Fibroblast of peridontal ligament (primary cell): Measurements from ENCODE around the gene PARVB.

ENCODE experiments used
- DNase-seq: peaks from one replicate; pipeline ENCODE4 v3.0.0-alpha.2; 2010; ENCODE audit errors: extremely low read depth

PARVB gene

DNA sequence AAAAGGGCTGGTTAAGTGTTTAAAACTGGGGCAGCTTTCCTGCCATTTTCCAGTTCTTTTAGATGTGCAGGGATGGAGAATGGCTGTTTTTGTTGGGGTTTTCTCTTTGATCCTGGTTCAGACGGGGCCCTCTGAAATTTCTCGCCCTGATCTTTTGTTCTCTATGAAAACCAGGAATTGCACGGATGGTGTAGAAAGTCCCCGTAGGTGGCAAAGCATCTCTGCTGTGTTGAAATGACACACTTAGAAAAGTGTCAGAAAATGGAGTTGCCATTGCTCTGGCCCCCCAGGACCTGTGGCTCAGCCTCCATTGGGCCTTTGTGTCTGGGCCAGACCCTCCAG lies 63.0 kb downstream of the PARVB start:
- DNase-seq, result no peak

GRCh38 chr22:44088976-44089570 lies 65.0 kb downstream of the PARVB start:
- peak; percentile 66 for DNase-seq

- no peak for DNase-seq
Observed at GRCh38 chr22:44089717-44090570, 65.8 kb downstream of the PARVB start.

GRCh38 chr22:44090571-44090905 lies 66.4 kb downstream of the PARVB start:
- DNase-seq, result no peak

DNA sequence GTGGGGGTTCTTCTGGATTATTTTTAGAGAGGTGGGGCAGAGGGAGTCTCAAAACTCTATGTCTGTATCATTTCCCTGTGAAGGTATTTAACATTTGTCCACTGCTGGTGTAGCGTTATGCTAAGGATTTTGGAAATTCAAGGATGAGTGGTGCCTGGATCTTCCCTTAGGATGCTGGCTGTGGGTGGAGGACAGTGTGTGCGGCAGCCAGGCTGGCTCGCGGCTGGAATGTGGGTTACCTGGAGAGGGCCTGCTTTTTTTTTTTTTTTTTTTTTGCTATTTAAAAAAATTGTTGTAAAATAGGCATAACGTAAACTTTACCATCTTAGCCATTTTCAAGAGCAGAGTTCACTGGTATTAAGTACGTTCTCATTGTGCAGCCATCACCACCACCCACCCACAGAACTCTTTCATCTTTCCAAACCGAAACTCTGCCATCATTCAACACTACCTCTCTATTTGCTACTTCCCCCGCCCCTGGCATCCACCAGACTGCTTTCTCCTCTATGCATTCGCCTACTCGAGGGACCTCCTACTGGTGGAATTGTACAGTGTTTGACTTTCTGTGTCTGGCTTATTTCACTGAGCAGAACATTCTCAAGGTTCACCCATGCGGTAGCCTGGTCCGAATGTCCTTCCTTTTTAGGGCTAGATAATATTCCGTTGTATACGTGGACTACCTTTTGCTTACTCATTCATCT lies 67.1 kb downstream of the PARVB start:
- DNase-seq, result no peak

DNA sequence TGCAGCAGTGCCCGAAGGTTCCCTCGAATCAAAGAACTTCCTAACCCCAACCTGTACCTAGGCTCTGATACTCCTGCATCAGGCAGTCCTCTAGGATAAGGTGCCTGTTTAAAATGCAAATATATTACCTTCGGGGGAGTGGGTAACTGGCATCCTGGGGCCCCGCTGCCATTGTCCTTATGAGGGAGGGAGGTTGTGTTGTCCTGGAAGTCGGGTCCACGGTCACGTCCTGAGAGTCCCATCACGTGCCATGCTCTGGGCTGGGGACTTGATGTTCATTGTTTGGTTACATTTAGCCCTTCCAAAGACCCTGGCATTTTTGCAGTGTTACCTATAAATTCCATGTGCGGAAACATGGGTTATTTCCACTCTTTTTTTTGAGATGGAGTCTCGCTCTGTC lies 67.6 kb downstream of the PARVB start:
- no peak for DNase-seq

DNA sequence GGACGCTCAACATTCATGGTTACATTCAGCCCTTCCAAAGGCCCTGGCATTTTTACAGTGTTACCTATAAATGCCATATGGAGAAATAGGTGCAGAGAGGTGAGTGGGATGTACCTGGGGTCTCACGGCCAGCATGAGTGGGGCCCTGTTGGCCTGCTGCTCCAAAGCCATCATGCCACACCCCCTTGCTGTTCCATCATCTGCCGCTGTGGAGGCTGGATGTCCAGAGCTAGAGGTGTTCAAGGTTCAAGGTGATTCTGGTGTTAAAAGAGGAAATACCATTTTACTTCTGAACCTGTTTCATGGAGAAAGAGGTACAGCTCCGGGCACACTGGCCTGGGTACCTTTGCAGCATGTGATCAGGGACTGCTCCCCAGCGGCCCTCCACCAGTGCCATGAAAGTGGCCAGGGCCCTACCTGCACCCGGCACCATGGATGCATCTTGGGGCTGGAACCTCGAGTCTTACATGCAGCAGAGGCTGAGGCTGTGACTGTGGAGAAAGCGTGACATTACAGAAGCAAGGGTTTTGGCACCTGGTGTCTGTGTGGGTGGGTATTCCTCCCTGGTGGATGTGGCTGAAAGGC lies 68.6 kb downstream of the PARVB start:
- no peak for DNase-seq

DNA sequence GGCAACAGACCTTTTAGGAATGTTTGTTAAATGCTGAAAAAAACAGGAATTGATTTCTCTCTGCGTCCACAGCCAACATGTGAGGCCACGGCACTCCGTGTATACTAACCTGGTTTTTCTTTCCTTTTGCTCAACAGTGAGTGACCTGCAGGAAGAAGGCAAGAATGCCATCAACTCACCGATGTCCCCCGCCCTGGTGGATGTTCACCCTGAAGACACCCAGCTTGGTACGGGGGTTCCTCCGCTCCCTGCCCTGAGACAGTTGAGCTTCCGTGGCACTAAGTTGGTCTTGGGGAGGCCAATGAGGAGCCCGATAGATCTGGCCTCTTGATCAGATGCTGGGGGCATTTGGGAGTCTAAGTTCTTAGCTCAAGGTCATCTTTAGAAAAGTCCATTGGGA lies 69.7 kb downstream of the PARVB start:
- DNase-seq, result no peak

DNA sequence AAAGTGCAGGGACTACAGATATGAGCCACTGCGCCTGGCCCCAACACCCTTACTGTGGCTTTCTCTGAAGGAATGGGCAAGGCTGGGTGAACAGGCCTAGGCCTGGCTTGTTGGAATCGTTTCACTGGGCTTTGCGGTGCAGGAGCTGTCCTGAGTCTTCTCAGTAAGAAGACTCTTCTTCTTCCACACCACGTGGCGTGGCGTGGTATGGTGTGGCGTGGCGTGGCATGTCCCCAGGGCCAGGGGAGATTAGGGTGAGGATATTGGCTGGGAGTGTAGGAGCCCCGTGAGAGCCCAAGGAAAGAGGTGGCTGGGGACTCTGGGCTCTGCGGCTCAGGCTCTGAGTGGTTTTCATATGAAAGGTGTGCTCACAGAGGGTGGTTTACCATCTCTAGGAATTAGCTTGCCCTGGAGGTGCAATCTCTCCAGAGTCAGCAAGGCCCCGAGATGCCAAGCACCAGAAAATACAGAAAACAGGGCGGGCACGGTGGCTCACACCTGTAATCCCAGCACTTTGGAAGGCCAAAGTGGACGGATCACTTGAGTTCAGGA lies 70.7 kb downstream of the PARVB start:
- no peak for DNase-seq

- no peak for DNase-seq
Observed at GRCh38 chr22:44096736-44097135, 72.6 kb downstream of the PARVB start.

DNA sequence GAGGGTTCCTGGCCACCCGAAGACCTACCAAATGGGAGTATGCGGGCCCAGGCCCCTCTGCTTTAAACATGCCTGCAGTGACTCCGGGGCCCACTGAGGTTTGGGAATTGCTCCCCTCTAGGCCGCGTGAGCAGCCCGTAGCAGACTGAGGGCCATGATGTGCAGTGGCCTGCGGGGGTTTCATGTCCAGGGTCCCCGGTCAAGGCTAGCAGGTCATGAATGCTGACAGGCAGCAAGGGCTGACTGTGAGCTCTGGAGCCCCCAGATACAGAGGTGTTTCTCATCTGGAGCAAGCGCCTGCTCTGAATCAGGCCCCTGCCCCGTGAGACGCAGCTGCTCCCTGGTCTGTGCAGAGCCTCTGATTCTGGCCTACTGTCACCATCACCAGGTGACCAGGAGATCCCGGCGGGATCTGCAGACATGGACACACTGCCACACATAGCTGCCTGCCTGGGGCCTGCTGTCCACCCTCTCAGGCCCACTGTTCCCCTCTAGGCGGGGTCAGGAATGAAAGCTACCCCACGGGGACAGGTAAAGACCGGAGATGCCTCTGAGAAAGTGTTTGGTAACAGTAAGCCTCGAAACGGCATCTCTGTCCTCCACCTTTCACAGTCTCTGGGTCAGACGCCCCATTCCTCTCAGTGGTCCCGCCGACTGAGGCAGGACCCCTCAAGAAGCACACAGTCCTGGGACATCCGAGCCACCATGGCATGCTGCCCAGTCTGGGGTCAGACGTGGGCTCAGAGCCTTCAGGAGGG lies 73.3 kb downstream of the PARVB start:
- DNase-seq, result no peak

DNA sequence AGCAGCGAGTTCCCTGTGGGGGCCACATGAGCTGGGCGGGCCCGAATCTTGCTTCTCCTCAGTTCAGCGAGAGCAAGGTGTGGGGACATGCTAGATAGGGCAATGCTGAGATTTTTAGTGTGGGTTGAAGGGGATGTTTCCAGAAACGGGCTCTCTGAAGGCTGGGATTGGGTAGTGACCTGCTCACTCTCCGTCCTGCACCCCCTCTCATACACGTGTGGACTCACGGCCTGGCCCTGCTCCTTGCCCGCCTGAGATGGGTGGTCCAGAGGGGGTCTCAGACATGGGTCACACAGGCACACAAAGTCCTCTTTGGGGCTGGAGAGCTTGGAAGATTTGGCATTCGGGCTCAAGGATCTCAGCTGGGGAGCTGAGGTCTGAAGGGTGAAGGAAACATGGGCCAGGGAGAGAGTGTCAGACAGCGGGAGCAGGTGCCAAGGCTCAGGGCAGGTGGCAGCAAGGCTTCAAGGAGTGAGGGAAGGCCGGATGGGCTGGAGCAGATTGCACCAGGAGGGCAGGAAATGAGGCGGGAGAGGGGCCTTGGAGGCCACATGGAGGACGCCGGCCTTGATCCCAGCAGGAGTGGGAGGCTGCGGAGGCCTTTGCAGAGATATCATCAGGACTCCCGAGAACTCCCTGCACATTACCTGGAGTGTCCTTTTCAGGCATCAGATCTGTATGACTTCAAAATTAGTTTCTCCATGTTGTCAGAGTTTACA lies 74.1 kb downstream of the PARVB start:
- no peak for DNase-seq

- DNase-seq, result no peak
Observed at GRCh38 chr22:44098966-44099530, 74.9 kb downstream of the PARVB start.

DNA sequence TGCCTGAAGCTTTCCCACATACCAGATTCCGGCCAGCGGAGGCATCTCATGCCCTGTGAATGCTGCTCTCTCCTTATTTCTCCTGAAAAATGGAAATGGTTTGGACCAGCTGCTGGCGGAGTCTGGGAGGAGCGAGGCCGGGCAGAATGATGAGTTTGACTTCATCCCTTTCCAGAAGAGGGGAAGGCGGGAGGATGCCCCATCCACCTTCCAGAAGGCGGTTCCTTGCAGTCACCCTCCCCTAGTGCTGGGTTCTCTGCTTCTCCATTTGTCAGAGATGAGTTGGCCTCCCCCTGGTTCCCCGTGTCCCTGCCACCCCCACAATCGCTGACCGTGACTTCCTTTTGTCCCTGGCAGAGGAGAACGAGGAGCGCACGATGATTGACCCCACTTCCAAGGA lies 75.6 kb downstream of the PARVB start:
- DNase-seq, result no peak

DNA sequence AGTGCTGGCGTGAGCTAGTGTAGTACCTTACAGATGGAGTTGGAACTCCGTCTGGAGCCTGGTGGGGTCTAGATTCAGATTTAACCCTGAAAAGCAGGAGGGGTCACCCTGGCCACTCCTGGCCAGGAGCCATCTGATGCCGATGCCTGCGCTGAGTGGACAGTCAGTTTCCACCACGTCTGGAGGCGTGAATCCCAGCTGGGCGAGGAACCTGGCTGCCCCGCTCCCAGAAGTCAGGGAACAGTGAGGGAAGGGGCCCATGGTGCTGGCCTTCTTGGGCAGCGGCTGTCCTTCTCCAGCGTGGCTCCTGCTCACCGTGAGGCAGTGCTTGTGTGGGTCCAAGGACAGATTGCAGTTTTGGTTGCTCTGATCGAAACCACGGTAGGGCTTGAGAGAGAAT lies 76.3 kb downstream of the PARVB start:
- DNase-seq, result no peak

- DNase-seq, result no peak
Observed at GRCh38 chr22:44102121-44102520, 78.0 kb downstream of the PARVB start.

DNA sequence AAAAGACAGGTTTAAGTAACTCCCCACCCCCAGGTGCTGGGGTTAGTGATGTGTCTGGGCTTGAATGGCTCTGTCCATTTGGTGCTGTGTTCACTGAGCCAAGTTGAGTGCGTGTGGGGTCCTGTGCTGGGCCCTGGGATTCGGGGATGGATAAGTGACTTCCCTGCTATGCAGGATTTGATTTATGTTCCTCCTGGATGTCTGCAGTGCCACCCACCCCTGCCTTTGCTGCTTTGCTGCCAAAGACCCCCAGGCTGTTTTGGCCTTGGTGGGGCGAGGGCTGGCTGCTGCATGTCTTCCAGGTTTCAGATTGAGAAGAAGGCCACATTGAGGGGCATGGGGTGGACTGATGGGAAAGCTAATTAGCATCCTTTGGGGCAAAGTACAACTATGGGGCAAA lies 78.8 kb downstream of the PARVB start:
- no peak for DNase-seq

DNA sequence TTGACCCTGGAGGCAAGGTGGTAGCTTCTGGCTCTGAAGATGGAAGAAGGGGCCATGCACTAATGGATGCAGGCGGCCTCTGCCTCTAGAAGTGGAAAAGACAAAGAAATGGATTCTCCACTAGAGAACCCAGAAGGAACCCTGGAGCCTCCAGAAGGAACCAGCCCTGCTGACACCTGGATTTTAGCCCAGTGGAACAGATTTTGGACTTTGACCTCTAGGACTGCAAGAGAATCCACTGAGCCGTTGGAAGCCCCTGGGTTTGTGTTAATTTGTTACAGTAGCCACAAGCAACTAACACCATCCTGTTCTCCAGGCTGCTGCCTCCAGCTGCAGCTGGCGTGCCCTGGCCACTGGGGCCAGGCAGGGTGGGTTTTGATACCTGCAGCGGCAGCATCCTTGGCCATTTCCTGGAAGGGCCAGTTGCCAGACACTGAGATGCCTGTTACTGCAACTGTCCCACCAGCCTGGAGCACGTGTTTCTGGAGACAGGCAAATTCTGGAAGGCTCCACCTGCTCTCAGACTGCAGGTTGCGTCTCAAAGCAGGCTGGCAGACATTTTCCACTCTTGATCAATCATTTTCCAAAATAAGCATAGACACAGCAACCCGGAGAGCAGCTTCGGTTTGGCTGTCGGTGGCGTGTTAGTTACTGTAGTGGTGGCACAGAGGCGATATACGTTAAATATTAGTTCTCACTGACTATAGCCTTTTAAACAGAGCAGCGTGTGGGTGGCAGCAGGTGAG lies 79.8 kb downstream of the PARVB start:
- no peak for DNase-seq

- DNase-seq, result no peak
Observed at GRCh38 chr22:44107340-44107739, 83.2 kb downstream of the PARVB start.

- DNase-seq, result no peak
Observed at GRCh38 chr22:44108076-44108475, 84.0 kb downstream of the PARVB start.
